ENCODE data around the gene ZG16B.

The ZG16B gene

DNA sequence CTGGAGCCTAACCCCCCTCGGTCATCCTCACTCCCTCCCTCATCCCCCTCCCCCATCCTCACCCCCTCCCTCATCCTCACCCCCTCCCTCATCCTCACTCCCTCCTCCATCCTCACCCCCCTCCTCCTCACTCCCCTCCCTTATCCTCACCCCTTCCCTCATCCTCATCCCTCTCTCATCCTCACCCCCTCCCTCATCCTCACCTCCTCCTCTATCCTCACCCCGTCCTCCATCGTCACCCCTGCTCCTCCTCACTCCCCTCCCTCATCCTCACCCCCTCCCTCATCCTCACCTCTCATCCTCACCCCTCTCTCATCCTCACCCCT, 43.3 kb upstream of the ZG16B start:
- H3K27ac ChIP-seq (ENCODE audit: low read depth, low read length) = no peak overlapping the region
- no peak for TF ChIP-seq EZH2phosphoT487 (IDR thresholded peaks at IDR 0.05; ENCODE audit: borderline replicate concordance, low read length)
- TF ChIP-seq, protein P1, sequence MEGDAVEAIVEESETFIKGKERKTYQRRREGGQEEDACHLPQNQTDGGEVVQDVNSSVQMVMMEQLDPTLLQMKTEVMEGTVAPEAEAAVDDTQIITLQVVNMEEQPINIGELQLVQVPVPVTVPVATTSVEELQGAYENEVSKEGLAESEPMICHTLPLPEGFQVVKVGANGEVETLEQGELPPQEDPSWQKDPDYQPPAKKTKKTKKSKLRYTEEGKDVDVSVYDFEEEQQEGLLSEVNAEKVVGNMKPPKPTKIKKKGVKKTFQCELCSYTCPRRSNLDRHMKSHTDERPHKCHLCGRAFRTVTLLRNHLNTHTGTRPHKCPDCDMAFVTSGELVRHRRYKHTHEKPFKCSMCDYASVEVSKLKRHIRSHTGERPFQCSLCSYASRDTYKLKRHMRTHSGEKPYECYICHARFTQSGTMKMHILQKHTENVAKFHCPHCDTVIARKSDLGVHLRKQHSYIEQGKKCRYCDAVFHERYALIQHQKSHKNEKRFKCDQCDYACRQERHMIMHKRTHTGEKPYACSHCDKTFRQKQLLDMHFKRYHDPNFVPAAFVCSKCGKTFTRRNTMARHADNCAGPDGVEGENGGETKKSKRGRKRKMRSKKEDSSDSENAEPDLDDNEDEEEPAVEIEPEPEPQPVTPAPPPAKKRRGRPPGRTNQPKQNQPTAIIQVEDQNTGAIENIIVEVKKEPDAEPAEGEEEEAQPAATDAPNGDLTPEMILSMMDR (IDR thresholded peaks at IDR 0.05; ENCODE audit: low read depth, low read length, poor library complexity, severe bottlenecking) = no peak
- H3K27me3 ChIP-seq (ENCODE audit: control insufficient read depth, low read length) = peaks cover 23% of the 10 kb centered on the region
- H4K20me1 ChIP-seq (ENCODE audit: control insufficient read depth, insufficient read depth, low read depth, low read length) = no peaks in the 10 kb centered on the region
- H3K79me2 ChIP-seq (ENCODE audit: control insufficient read depth, low read length) = no peaks in the 10 kb centered on the region
- H3F3A ChIP-seq (ENCODE audit: control insufficient read depth, insufficient read depth) = no peaks in the 10 kb centered on the region
- no peaks in the 10 kb centered on the region for H3K9me3 ChIP-seq (ENCODE audit: control insufficient read depth, insufficient read depth, low read length)
- H3K36me3 ChIP-seq (ENCODE audit: control insufficient read depth, low read length) = no peaks in the 10 kb centered on the region
- no peaks in the 10 kb centered on the region for H3K9me2 ChIP-seq (replicated peaks; ENCODE audit: control insufficient read depth, low read length)
- H3K4me3 ChIP-seq (ENCODE audit: low read length) = no peak overlapping the region
- H3K4me1 ChIP-seq (ENCODE audit: control insufficient read depth, low read length) = peaks cover 7% of the 10 kb centered on the region; the same call in 1 of the 2 replicates
- no peak overlapping the region for H3K4me2 ChIP-seq (ENCODE audit: low read length)

DNA sequence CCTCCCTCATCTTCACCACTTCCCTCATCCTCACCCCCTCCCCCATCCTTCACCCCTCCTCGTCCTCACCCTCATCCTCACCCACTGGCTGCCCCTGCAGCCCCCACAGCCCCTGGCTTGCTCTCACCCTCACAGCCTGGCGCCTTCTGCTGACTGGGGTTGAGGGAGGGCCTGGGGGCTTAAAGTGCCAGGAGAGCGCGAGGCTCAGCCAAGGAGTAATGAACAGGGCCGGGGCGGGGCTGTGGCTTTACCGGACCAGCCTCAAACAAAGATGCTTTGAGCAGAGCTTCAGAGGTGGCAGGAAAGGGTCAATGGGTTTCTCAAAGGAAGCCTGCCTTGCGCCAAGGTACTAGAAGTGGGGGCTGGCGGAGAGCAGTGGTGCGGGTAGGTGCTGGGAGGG, 42.7 kb upstream of the ZG16B start, which contains the start of gene PRSS33:
Gene PRSS33, minus strand, starts transcription at position 155 of the 400 bp plus-strand sequence. CDS start 1,013 bp downstream, outside the sequence.
- Histone ChIP-seq H3K27me3 (ENCODE audit: control insufficient read depth, low read length) (peaks cover 23% of the 10 kb centered on the region), H3K4me1 (ENCODE audit: control insufficient read depth, low read length) (peaks cover 7% of the 10 kb centered on the region; the same call in 1 of the 2 replicates), H3K9me3 (ENCODE audit: control insufficient read depth, insufficient read depth, low read length) (no peaks in the 10 kb centered on the region), H3K79me2 (ENCODE audit: control insufficient read depth, low read length) (no peaks in the 10 kb centered on the region), H3K4me2 (ENCODE audit: low read length) (no peak within 1 kb of the TSS), H3K27ac (ENCODE audit: low read depth, low read length) (no peak within 1 kb of the TSS), H3K9me2 (replicated peaks; ENCODE audit: control insufficient read depth, low read length) (no peaks in the 10 kb centered on the region), H4K20me1 (ENCODE audit: control insufficient read depth, insufficient read depth, low read depth, low read length) (no peaks in the 10 kb centered on the region), H3K4me3 (ENCODE audit: low read length) (no peak within 1 kb of the TSS), H3K36me3 (ENCODE audit: control insufficient read depth, low read length) (no peaks in the 10 kb centered on the region), H3F3A (ENCODE audit: control insufficient read depth, insufficient read depth) (no peaks in the 10 kb centered on the region)
- no peak for TF ChIP-seq EZH2phosphoT487 (IDR thresholded peaks at IDR 0.05; ENCODE audit: borderline replicate concordance, low read length)
- TF ChIP-seq, protein P1 (IDR thresholded peaks at IDR 0.05; ENCODE audit: low read depth, low read length, poor library complexity, severe bottlenecking) = no peak

DNA sequence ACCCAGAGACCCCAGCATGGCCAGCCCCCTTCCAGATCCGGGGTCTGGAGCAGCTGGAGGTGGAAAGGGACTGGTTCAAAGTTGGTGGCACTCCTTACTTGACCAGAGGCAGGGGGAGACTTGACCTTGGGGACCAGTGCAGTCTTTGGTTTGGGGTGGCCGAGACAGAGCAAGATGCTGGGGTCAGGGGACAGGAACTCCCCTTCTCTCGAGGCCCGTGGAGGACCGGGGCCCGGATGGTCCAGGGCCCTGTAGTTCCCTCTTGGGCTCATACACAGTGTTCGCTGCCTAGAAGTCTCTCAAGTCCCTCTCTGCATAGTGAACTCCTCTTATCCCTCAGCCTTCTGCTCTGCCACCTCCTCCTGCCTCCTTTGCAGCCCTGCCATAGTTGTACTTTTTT, 42.1 kb upstream of the ZG16B start:
- Histone ChIP-seq H3F3A (ENCODE audit: control insufficient read depth, insufficient read depth) (no peaks in the 10 kb centered on the region), H3K4me2 (ENCODE audit: low read length) (no peak overlapping the region), H3K9me3 (ENCODE audit: control insufficient read depth, insufficient read depth, low read length) (no peaks in the 10 kb centered on the region), H3K9me2 (replicated peaks; ENCODE audit: control insufficient read depth, low read length) (no peaks in the 10 kb centered on the region), H3K79me2 (ENCODE audit: control insufficient read depth, low read length) (no peaks in the 10 kb centered on the region), H3K4me1 (ENCODE audit: control insufficient read depth, low read length) (peaks cover 7% of the 10 kb centered on the region; the same call in 1 of the 2 replicates), H4K20me1 (ENCODE audit: control insufficient read depth, insufficient read depth, low read depth, low read length) (no peaks in the 10 kb centered on the region), H3K4me3 (ENCODE audit: low read length) (no peak overlapping the region), H3K36me3 (ENCODE audit: control insufficient read depth, low read length) (no peaks in the 10 kb centered on the region), H3K27me3 (ENCODE audit: control insufficient read depth, low read length) (peaks cover 23% of the 10 kb centered on the region), H3K27ac (ENCODE audit: low read depth, low read length) (no peak overlapping the region)
- no peak for TF ChIP-seq EZH2phosphoT487 (IDR thresholded peaks at IDR 0.05; ENCODE audit: borderline replicate concordance, low read length)
- TF ChIP-seq, protein P1 (IDR thresholded peaks at IDR 0.05; ENCODE audit: low read depth, low read length, poor library complexity, severe bottlenecking) = no peak
